VCaP (cell line): Measurements from ENCODE around the gene AGMAT.

Source experiments
- H3K27ac ChIP-seq: fragments of 450-650 bp; 2 replicates; pipeline ENCODE4 v1.5.1; 2017
- TF ChIP-seq, protein P1 (sequence below): fragments of 450-650 bp; conservative IDR thresholded peaks from 2 replicates; pipeline ENCODE4 v1.5.1; 2017; ENCODE audit warnings: mild to moderate bottlenecking, moderate library complexity

The AGMAT gene

GRCh38 chr1:15578921-15579682 is 5.7 kb downstream of the AGMAT start:
- H3K27ac ChIP-seq = peak overlapping the region; percentile 88
- TF ChIP-seq, protein P1, sequence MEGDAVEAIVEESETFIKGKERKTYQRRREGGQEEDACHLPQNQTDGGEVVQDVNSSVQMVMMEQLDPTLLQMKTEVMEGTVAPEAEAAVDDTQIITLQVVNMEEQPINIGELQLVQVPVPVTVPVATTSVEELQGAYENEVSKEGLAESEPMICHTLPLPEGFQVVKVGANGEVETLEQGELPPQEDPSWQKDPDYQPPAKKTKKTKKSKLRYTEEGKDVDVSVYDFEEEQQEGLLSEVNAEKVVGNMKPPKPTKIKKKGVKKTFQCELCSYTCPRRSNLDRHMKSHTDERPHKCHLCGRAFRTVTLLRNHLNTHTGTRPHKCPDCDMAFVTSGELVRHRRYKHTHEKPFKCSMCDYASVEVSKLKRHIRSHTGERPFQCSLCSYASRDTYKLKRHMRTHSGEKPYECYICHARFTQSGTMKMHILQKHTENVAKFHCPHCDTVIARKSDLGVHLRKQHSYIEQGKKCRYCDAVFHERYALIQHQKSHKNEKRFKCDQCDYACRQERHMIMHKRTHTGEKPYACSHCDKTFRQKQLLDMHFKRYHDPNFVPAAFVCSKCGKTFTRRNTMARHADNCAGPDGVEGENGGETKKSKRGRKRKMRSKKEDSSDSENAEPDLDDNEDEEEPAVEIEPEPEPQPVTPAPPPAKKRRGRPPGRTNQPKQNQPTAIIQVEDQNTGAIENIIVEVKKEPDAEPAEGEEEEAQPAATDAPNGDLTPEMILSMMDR = no peak

DNA sequence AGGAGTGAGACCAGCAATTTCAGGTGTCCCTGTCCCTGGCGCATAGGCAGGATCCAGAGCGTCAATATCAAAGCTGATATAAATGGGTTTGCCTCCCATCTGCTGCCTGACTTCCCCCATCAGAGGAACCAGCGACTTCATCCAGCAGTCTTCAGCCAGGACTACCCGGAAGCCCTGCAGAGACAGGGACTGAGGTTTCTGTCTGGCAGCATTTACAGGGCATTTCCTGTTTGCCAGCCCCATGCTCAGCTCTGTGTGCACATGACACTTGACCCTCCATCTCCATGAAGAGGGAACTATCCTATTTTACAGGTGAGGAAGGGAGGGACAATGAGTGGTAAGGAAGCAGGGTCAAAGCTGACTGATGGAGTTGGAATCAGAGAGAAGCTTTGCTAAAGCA is 7.2 kb downstream of the AGMAT start:
- peak overlapping the region; percentile 88 for H3K27ac ChIP-seq
- TF ChIP-seq, protein P1 = no peak

DNA sequence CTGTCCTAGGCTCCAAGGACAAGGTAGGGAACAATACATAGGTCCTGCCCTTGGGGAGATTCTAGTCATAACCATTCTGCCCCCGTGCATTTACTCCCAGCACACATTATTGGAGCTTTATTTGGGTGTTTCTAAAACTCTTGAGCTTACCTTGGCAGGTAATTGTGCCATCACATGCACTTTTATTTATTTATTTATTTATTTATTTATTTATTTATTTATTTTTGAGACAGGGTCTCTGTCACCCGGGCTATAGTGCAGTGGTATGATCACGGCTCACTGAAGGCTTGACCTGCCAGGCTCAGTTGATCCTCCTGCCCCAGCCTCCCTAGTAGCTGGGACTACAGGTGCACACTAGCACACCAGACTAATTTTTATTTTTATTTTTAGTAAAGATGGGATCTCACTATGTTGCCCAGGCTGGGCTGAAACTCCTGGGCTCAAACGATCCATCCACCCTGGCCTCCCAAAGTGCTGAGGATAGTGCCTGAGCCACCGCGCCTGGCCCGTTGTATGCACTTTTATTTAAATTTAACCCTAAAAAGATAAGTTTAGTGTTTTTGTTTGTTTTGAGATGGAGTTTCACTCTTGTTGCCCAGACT is 9.2 kb downstream of the AGMAT start:
- peak overlapping the region; percentile 40 for H3K27ac ChIP-seq
- TF ChIP-seq, protein P1 = no peak

DNA sequence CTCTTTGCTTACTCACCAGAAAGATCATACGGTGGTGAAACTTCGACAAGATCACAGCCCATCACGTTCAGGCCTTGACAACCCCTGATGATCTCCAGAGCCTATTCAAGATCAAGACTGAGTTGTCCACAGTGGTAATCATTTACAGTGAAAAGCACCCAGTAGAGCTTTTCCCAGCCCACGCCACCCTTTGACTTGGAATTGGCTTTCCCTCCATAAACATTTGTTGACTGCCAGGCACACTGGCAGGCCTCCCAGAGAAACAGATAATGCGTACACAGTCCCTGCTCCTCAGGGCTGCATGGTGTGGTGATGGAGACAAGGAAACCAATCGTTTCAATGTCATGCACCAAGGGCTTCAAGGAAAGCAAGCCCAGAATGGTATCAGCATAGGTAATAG is 10.1 kb downstream of the AGMAT start:
- TF ChIP-seq, protein P1 = no peak
- H3K27ac ChIP-seq = peak overlapping the region; percentile 40

DNA sequence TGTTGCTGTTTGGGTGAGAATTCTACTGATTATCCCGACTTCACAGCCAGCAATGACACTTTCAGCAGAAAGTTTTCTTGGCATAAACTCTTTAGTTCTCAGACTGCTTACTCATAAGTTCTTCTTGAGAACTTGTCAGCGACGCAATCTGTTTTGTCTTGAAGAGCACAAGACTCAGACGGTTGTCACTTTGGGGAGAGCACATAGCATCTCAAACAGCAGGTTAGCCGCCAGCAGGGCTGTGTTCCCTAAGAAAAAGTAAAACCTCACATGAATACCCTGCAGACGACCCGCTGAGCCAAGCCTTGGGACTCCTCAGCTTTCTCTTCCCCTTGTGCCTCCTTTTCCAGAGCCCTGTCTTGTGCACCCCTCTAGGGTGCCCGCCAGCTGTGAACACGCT is 11.4 kb downstream of the AGMAT start:
- no peak overlapping the region for H3K27ac ChIP-seq
- TF ChIP-seq, protein P1 = no peak

- TF ChIP-seq, protein P1 = no peak
- no peak overlapping the region for H3K27ac ChIP-seq
Measured at GRCh38 chr1:15571266-15571665, 13.6 kb downstream of the AGMAT start.

DNA sequence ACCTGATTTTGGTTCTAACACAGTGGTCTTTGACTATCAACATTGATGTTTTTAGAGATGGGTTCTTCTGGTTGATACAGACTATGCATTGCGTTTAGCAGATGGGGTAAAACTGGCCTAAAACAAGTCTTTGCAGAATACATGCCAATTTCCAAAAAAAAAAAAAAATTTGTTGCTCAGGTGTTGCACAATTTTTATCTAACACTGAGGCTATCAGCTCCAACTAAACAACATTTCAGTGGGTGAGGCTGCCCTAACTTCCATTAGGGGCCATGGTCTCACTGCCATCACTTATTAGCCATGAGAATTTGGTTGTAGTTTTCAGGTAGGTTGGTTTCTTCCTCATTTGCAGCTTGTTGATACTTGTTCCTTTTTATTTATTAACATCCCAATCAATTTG is 14.0 kb downstream of the AGMAT start:
- H3K27ac ChIP-seq = no peak overlapping the region

More for the DNA sequence above, 14.0 kb downstream of the AGMAT start:
- TF ChIP-seq, protein P1 = no peak
